ENCODE results near the gene IER3.

DNA sequence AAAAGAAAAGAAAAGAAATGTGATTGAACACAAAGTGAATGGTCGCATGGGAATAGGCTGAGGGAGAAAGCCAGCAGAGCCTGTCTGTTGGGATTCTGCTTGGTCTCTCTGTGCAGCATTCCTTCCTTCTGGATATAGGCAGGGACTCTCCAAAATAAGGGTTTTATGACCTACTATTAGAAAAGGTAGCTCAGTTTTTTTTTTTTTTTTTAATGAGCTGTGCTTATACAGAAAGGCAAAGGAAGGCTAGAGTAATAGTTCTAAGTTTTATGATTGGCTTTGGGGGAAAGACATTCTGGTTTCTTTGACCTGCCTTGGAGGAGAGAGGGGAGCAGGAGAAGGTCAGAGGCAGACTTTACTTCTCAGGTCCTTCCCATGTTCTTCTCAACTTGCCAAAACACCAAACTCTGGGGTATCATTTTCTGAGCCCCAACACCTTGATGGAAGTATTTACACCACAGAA is 18.8 kb upstream of the IER3 start:
- TF ChIP-seq, protein P1, sequence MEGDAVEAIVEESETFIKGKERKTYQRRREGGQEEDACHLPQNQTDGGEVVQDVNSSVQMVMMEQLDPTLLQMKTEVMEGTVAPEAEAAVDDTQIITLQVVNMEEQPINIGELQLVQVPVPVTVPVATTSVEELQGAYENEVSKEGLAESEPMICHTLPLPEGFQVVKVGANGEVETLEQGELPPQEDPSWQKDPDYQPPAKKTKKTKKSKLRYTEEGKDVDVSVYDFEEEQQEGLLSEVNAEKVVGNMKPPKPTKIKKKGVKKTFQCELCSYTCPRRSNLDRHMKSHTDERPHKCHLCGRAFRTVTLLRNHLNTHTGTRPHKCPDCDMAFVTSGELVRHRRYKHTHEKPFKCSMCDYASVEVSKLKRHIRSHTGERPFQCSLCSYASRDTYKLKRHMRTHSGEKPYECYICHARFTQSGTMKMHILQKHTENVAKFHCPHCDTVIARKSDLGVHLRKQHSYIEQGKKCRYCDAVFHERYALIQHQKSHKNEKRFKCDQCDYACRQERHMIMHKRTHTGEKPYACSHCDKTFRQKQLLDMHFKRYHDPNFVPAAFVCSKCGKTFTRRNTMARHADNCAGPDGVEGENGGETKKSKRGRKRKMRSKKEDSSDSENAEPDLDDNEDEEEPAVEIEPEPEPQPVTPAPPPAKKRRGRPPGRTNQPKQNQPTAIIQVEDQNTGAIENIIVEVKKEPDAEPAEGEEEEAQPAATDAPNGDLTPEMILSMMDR (IDR thresholded peaks at IDR 0.05 in 4 of 5, conservative IDR thresholded peaks at IDR 0.05 in 1 of 5): no peak
- no peak for TF ChIP-seq POLR2A (IDR thresholded peaks at IDR 0.05)

All from gastrocnemius medialis (tissue), 4 donors.